ENCODE results near the gene MRPL42. TPM values are rescaled to one million over a fixed set of nuclear protein-coding genes. Genes with fewer than 3 reads are reported as not detected.

The MRPL42 gene
- total and polyA plus RNA-seq, 2 donors (not counting 1 experiment from before 2014, with no cell fraction given): 68.0 to 87.3 TPM

DNA sequence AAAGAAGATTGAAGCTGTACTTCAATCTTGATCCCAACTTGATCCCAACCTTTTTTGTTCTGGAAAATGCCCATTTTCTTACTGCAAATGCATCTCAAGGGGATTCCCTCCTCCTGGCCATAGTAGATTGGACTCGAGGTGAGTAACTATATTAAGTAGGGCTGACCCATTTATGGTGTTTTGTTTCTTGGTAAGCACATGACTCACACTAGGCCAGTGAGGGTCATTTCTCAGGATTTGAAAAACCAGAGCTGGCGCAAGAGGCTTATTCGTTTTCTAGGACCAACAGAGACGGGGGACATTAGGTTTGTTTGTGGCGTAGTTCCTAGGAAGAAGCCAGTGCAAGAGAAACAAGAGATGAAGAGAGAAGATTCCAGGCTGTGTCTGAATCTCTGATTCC, 51.4 kb downstream of the MRPL42 start:
- H2AFZ ChIP-seq (ENCODE audit: low read length): no peak overlapping the region

DNA sequence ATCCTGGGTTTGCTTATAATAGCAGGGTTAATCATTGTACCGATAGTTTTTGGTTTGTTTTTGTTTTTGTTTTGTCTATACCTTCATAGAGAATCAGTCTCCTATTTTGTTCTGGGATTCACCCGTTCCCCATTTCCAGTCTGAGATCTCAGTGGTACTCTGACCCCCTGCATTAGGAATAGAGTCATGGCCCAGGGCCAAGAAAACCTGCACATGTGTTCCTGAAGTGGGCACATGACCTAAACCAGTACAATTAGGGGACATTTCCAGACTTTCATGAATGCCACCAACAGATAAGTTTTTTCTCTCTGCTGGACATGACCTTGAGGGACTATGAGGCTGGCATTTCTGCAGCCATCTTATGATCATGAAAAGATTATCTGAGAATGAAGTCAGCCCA, 52.5 kb downstream of the MRPL42 start:
- TF ChIP-seq, protein P1, sequence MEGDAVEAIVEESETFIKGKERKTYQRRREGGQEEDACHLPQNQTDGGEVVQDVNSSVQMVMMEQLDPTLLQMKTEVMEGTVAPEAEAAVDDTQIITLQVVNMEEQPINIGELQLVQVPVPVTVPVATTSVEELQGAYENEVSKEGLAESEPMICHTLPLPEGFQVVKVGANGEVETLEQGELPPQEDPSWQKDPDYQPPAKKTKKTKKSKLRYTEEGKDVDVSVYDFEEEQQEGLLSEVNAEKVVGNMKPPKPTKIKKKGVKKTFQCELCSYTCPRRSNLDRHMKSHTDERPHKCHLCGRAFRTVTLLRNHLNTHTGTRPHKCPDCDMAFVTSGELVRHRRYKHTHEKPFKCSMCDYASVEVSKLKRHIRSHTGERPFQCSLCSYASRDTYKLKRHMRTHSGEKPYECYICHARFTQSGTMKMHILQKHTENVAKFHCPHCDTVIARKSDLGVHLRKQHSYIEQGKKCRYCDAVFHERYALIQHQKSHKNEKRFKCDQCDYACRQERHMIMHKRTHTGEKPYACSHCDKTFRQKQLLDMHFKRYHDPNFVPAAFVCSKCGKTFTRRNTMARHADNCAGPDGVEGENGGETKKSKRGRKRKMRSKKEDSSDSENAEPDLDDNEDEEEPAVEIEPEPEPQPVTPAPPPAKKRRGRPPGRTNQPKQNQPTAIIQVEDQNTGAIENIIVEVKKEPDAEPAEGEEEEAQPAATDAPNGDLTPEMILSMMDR (conservative IDR thresholded peaks at IDR 0.05 in 1 of 2, IDR thresholded peaks at IDR 0.05 in 1 of 2; ENCODE audit: low read depth in 1 of 2, low read length in 2 of 2): no peak
- no peak for TF ChIP-seq EZH2 (IDR thresholded peaks at IDR 0.05; ENCODE audit: low read length, missing control alignments)
- DNase-seq (ENCODE audit: low read depth in 2 of 2): no peak
- Histone ChIP-seq H3K9ac (ENCODE audit: insufficient read depth, low read length) (no peak overlapping the region), H2AFZ (ENCODE audit: low read length) (no peak overlapping the region), H3K4me3 (replicated peaks in 1 of 4; ENCODE audit: control extremely low read depth in 1 of 4, insufficient read depth in 1 of 4, low read depth in 3 of 4, low read length in 4 of 4) (no peak overlapping the region), H3K79me2 (ENCODE audit: control insufficient read depth, insufficient read depth, low read length) (no peaks in the 10 kb centered on the region), H3K36me3 (ENCODE audit: control insufficient read depth, insufficient read depth, low read length) (no peaks in the 10 kb centered on the region), H3K4me2 (ENCODE audit: extremely low read depth, insufficient read depth, low read length) (no peak overlapping the region), H3K27ac (ENCODE audit: insufficient read depth, low read length) (no peak overlapping the region), H4K20me1 (ENCODE audit: control insufficient read depth, extremely low read depth, insufficient read depth, low read length) (no peaks in the 10 kb centered on the region), H3K4me1 (ENCODE audit: control insufficient read depth, extremely low read depth, insufficient read depth, low read length) (peaks cover 4% of the 10 kb centered on the region), H3K27me3 (ENCODE audit: control insufficient read depth, insufficient read depth, low read length) (no peaks in the 10 kb centered on the region), H3K9me3 (ENCODE audit: control insufficient read depth, insufficient read depth, low read depth, low read length) (no peaks in the 10 kb centered on the region)

More for the DNA sequence above, 51.4 kb downstream of the MRPL42 start:
- H3K27me3 ChIP-seq (ENCODE audit: control insufficient read depth, insufficient read depth, low read length): no peaks in the 10 kb centered on the region
- no peaks in the 10 kb centered on the region for H3K9me3 ChIP-seq (ENCODE audit: control insufficient read depth, insufficient read depth, low read depth, low read length)
- H3K27ac ChIP-seq (ENCODE audit: insufficient read depth, low read length): no peak overlapping the region
- no peak overlapping the region for H3K4me3 ChIP-seq (replicated peaks in 1 of 4; ENCODE audit: control extremely low read depth in 1 of 4, insufficient read depth in 1 of 4, low read depth in 3 of 4, low read length in 4 of 4)
- TF ChIP-seq, protein P1 (conservative IDR thresholded peaks at IDR 0.05 in 1 of 2, IDR thresholded peaks at IDR 0.05 in 1 of 2; ENCODE audit: low read depth in 1 of 2, low read length in 2 of 2): no peak
- no peak for TF ChIP-seq EZH2 (IDR thresholded peaks at IDR 0.05; ENCODE audit: low read length, missing control alignments)
- H3K4me1 ChIP-seq (ENCODE audit: control insufficient read depth, extremely low read depth, insufficient read depth, low read length): peaks cover 4% of the 10 kb centered on the region
- H3K4me2 ChIP-seq (ENCODE audit: extremely low read depth, insufficient read depth, low read length): no peak overlapping the region
- no peak overlapping the region for H3K9ac ChIP-seq (ENCODE audit: insufficient read depth, low read length)
- H4K20me1 ChIP-seq (ENCODE audit: control insufficient read depth, extremely low read depth, insufficient read depth, low read length): no peaks in the 10 kb centered on the region
- peak; percentile 73 to 74 for DNase-seq (ENCODE audit: low read depth in 2 of 2)
- no peaks in the 10 kb centered on the region for H3K79me2 ChIP-seq (ENCODE audit: control insufficient read depth, insufficient read depth, low read length)
- no peaks in the 10 kb centered on the region for H3K36me3 ChIP-seq (ENCODE audit: control insufficient read depth, insufficient read depth, low read length)

DNA sequence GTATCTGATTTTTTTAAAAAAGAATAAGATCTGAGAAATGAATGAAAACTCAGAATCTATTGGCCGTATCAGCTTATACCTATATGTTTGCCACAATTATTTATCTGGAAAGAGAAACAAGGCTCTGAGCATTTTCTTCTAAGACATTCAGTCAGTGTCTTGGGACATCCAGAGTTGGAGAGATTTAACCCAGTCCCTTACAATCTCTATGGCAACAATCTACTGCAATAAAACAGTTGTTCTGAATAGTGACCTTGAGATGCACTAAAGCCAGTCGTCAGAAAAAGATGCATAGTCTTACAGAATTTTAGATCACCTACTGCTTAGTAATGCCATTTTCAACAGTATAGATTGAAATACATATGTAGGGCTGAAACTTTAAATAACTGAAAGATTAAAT, 53.1 kb downstream of the MRPL42 start:
- no peaks in the 10 kb centered on the region for H3K9me3 ChIP-seq (ENCODE audit: control insufficient read depth, insufficient read depth, low read depth, low read length)
- H3K9ac ChIP-seq (ENCODE audit: insufficient read depth, low read length): no peak overlapping the region
- no peak overlapping the region for H3K4me2 ChIP-seq (ENCODE audit: extremely low read depth, insufficient read depth, low read length)
- TF ChIP-seq, protein P1 (conservative IDR thresholded peaks at IDR 0.05 in 1 of 2, IDR thresholded peaks at IDR 0.05 in 1 of 2; ENCODE audit: low read depth in 1 of 2, low read length in 2 of 2): no peak
- TF ChIP-seq EZH2 (IDR thresholded peaks at IDR 0.05; ENCODE audit: low read length, missing control alignments): no peak
- no peak overlapping the region for H3K4me3 ChIP-seq (replicated peaks in 1 of 4; ENCODE audit: control extremely low read depth in 1 of 4, insufficient read depth in 1 of 4, low read depth in 3 of 4, low read length in 4 of 4)
- H4K20me1 ChIP-seq (ENCODE audit: control insufficient read depth, extremely low read depth, insufficient read depth, low read length): no peaks in the 10 kb centered on the region
- H3K36me3 ChIP-seq (ENCODE audit: control insufficient read depth, insufficient read depth, low read length): no peaks in the 10 kb centered on the region
- no peaks in the 10 kb centered on the region for H3K79me2 ChIP-seq (ENCODE audit: control insufficient read depth, insufficient read depth, low read length)
- no peak for DNase-seq (ENCODE audit: low read depth in 2 of 2)
- H3K27ac ChIP-seq (ENCODE audit: insufficient read depth, low read length): no peak overlapping the region
- no peaks in the 10 kb centered on the region for H3K27me3 ChIP-seq (ENCODE audit: control insufficient read depth, insufficient read depth, low read length)
- no peaks in the 10 kb centered on the region for H3K4me1 ChIP-seq (ENCODE audit: control insufficient read depth, extremely low read depth, insufficient read depth, low read length)
- H2AFZ ChIP-seq (ENCODE audit: low read length): no peak overlapping the region

All from fibroblast of lung (primary cell).